ENCODE results near the gene RFFL.

The RFFL gene

DNA sequence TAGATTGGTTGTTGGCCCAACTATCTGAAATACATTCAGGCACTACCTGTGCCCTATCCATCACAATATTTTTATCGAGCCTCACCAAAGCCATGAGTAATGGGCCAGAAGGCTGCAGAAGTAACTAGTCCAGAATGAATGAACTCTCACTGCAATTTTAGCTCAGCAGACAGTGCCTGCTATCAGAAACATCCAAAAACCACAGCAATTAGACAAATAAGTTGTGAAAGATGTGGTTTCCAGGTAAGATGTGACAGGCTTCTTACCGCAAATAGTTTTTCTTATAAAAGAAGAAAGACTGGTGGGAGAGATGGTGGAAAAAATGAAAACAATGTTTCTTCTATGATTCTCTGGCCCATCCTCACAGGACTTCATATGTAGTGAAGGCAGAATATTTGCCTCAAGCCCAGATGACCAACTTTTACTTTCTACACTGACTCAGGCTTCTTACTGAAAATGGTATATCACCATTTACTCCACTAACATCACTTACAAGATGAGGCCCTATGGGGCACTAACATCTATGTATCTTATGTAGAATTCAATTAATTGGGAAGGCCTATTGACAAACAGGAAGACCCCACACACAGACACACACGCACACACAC lies 9.8 kb upstream of the RFFL start:
- TF ChIP-seq, protein P1, sequence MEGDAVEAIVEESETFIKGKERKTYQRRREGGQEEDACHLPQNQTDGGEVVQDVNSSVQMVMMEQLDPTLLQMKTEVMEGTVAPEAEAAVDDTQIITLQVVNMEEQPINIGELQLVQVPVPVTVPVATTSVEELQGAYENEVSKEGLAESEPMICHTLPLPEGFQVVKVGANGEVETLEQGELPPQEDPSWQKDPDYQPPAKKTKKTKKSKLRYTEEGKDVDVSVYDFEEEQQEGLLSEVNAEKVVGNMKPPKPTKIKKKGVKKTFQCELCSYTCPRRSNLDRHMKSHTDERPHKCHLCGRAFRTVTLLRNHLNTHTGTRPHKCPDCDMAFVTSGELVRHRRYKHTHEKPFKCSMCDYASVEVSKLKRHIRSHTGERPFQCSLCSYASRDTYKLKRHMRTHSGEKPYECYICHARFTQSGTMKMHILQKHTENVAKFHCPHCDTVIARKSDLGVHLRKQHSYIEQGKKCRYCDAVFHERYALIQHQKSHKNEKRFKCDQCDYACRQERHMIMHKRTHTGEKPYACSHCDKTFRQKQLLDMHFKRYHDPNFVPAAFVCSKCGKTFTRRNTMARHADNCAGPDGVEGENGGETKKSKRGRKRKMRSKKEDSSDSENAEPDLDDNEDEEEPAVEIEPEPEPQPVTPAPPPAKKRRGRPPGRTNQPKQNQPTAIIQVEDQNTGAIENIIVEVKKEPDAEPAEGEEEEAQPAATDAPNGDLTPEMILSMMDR (IDR thresholded peaks at IDR 0.05; ENCODE audit: insufficient read depth, missing control alignments), result no peak
- DNase-seq (ENCODE audit: insufficient read length, low spot score), result no peak
- FAIRE-seq, result no peak

DNA sequence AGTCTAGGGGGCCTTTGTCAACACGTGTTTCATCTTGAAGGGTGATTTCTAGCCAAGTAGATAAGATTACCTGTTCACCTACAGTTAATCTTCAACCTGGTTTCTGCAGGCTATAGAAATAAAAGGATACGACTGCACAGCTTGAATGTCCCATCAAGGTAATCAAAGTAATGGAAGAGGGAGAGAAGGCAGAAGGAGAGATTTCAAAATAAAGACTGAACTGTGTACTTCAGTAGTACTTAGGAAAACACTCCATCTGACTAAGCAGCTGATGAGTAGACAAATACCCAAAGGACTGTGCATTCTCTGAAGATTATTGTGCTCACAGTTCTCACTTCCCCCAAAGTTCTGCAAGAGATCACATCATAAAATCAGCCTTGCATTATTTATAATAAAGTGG lies 5.8 kb upstream of the RFFL start:
- FAIRE-seq (no peak), DNase-seq (ENCODE audit: insufficient read length, low spot score) (no peak)
- TF ChIP-seq, protein P1 (IDR thresholded peaks at IDR 0.05; ENCODE audit: insufficient read depth, missing control alignments), result no peak

DNA sequence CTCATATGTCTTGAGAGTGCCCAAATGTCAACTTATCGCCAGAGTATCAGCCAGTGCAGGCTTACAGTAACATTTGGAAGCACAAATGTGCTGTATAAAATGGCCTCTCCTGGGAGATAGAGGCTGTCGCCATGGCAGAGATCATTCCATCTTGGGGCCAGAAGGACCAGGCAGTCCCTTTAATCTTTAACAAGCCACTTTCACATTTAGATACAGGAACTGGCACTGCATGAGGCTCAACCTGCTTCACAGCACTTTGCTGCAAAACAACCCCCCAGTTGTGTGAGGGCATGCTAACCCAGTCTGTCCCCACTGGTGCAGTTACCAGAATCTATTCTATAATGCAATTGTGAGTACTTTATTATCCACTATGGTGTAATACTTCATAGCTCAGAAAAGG lies 4.7 kb upstream of the RFFL start:
- TF ChIP-seq, protein P1 (IDR thresholded peaks at IDR 0.05; ENCODE audit: insufficient read depth, missing control alignments), result no peak
- FAIRE-seq (no peak), DNase-seq (ENCODE audit: insufficient read length, low spot score) (no peak)

DNA sequence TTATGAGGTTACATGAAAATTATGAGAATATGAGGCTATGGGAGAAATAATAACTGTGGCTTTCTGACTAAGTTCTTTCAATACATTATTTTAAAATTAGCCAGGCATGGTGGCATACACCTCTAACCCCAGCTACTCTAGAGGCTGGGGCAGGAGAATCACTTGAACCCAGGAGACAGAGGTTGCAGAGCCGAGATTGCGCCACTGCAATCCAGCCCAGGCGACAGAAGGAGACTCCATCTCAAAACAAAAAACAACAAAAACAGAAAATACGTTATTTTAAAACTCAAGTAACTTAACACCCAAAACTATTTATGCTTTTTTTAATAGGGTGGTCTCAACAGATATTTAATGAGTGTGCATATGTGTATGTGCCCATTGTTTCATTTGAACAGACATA lies 2.4 kb upstream of the RFFL start:
- TF ChIP-seq, protein P1 (IDR thresholded peaks at IDR 0.05; ENCODE audit: insufficient read depth, missing control alignments), result no peak
- FAIRE-seq (no peak), DNase-seq (ENCODE audit: insufficient read length, low spot score) (no peak)

DNA sequence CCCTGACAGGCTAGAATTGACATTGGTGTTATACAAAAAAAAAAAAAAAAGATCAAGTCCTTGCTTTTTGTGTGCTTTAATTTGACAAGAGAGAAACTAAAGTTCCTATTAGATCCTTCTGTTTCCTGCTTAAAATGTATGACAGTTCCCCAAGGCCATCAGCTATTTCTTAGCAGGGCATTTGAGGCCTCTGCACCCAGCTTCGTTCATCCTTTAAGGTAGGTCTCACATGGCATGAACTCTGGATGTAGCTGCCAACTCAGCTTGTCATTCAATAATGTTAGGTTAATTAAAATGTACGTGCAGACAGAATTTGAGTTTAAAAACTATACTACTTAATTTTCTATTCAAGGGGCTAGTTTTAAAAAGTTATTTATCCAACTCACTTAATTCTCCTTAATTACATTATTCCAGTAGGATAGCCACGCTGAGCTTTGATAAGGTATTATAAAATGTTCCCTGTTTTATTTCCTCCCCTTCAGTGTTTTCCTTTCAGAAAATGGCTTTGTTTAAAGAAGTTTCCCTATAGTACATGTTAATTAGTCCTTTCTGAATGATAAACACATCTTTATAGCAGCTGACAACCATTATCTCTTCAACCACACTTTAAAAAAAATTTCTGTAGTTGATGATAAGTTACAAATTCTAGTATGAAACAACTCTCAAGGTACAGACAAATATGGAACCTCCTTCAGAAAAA lies 1.2 kb upstream of the RFFL start:
- DNase-seq (ENCODE audit: insufficient read length, low spot score) (no peak), FAIRE-seq (no peak)

DNA sequence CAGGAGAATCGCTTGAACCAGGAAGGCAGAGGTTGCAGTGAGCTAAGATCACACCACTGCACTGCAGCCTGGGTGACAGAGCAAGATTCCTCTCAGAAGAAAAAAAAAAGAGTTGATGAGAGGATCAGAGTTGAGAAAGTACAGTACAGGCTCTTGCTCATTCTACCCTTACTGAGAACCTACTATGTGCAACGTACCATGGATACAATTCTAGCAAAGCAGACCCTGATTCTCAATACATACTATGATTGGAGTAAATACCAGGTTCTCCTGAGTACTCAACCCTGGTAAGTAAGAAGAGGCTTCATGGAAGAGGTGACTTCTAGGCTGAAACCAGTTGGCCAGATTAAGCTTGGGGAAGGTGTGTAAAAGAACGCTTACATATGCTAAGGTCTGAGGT lies 1.2 kb downstream of the RFFL start:
- TF ChIP-seq, protein P1 (IDR thresholded peaks at IDR 0.05; ENCODE audit: insufficient read depth, missing control alignments), result no peak
- DNase-seq (ENCODE audit: insufficient read length, low spot score) (no peak), FAIRE-seq (no peak)

More for the DNA sequence above, 1.2 kb upstream of the RFFL start:
- TF ChIP-seq, protein P1 (IDR thresholded peaks at IDR 0.05; ENCODE audit: insufficient read depth, missing control alignments), result no peak

DNA sequence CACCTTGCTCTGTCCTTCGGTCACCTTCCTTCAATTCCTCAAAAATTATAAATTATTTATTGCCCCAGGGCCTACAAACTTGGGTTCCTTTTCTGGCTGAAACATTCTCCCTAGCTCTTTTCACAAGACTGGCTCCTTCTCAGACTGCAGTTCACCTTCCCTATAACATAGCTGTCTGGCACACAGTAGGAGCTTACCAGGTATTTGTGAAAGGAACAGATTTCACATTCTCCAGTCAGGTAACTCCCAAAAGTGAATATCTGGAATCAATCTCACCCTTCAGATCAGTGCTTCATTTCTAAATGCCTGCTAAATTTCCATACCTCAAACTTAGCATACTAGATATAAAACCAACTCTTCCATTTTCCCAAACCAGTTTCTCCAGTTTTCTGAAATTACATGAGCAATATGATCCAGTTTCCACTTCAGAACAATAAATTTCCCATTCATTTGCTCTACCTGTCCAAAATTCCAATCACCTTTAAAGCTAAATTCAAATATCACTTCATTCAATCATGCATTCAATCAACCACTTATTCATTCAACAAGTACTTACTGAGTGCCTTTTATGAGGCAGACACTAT lies 6.1 kb downstream of the RFFL start:
- TF ChIP-seq, protein P1 (IDR thresholded peaks at IDR 0.05; ENCODE audit: insufficient read depth, missing control alignments), result no peak
- DNase-seq (ENCODE audit: insufficient read length, low spot score) (no peak), FAIRE-seq (no peak)

All from D721Med (cell line).